Measurements from ENCODE around the gene TCEANC. TPM values are rescaled to one million over a fixed set of nuclear protein-coding genes. Genes with fewer than 3 reads are reported as not detected.
A peak's percentile ranks its signal among the peaks of the same experiment; 100 is the strongest.

The TCEANC gene
- polyA plus RNA-seq, 1 experiment = 1.1 TPM

GRCh38 chrX:13658602-13659001 lies 5.7 kb downstream of the TCEANC start:
- ChIA-PET CTCF (interaction anchor here (0.8 to 1.5 kb wide), 2 partner anchors 152 to 375 kb away, joined by 3 to 5 read pairs; no protein-coding TSS in a partner anchor), POLR2A (no interaction called here)
- Histone ChIP-seq H3K36me3 (ENCODE audit: control insufficient read depth, insufficient read depth, low read length) (no peaks in the 10 kb centered on the region), H3K27me3 (ENCODE audit: control insufficient read depth, insufficient read depth, low read length) (no peaks in the 10 kb centered on the region), H3K4me3 (ENCODE audit: low read depth, low read length) (no peak overlapping the region)
- peak; percentile 54 for TF ChIP-seq CTCF (IDR thresholded peaks at IDR 0.05; ENCODE audit: insufficient read depth, low read depth, low read length)
- no peak for DNase-seq (ENCODE audit: low read depth)

- CTCF ChIA-PET = interaction anchor here (0.8 to 1.6 kb wide), 3 partner anchors 90 to 374 kb away, joined by 3 to 6 read pairs (median 5); no protein-coding TSS in a partner anchor
- POLR2A ChIA-PET = no interaction called here
- no peak for DNase-seq (ENCODE audit: low read depth)
- Histone ChIP-seq H3K4me3 (ENCODE audit: low read depth, low read length) (no peak overlapping the region), H3K27me3 (ENCODE audit: control insufficient read depth, insufficient read depth, low read length) (no peaks in the 10 kb centered on the region), H3K36me3 (ENCODE audit: control insufficient read depth, insufficient read depth, low read length) (no peaks in the 10 kb centered on the region)
- TF ChIP-seq CTCF (IDR thresholded peaks at IDR 0.05; ENCODE audit: insufficient read depth, low read depth, low read length) = no peak
These were observed 6.1 kb downstream of the TCEANC start for GRCh38 chrX:13659063-13659462.

GRCh38 chrX:13661735-13662288 lies 8.9 kb downstream of the TCEANC start:
- ChIA-PET POLR2A (no interaction called here), CTCF (interaction anchor here (1.2 to 1.9 kb wide), 2 partner anchors 88 to 370 kb away, joined by 4 to 6 read pairs; no protein-coding TSS in a partner anchor)
- H3K27me3 ChIP-seq (ENCODE audit: control insufficient read depth, insufficient read depth, low read length) = no peaks in the 10 kb centered on the region
- TF ChIP-seq CTCF (IDR thresholded peaks at IDR 0.05; ENCODE audit: insufficient read depth, low read depth, low read length) = no peak
- peak overlapping the region; percentile 14; the same call in 1 of the 2 replicates for H3K4me3 ChIP-seq (ENCODE audit: low read depth, low read length)
- H3K36me3 ChIP-seq (ENCODE audit: control insufficient read depth, insufficient read depth, low read length) = no peaks in the 10 kb centered on the region
- DNase-seq (ENCODE audit: low read depth) = no peak

- POLR2A ChIA-PET = interaction anchor here (0.6 kb wide), 1 partner anchor 708 kb away, joined by 11 read pairs; no protein-coding TSS in a partner anchor
- CTCF ChIA-PET = interaction anchor here (1.2 to 1.9 kb wide), 2 partner anchors 87 to 370 kb away, joined by 4 to 6 read pairs; no protein-coding TSS in a partner anchor
- Histone ChIP-seq H3K27me3 (ENCODE audit: control insufficient read depth, insufficient read depth, low read length) (no peaks in the 10 kb centered on the region), H3K4me3 (ENCODE audit: low read depth, low read length) (peak overlapping the region; percentile 14; the same call in 1 of the 2 replicates), H3K36me3 (ENCODE audit: control insufficient read depth, insufficient read depth, low read length) (no peaks in the 10 kb centered on the region)
- TF ChIP-seq CTCF (IDR thresholded peaks at IDR 0.05; ENCODE audit: insufficient read depth, low read depth, low read length) = no peak
- peak; percentile 73 for DNase-seq (ENCODE audit: low read depth)
These were observed 9.4 kb downstream of the TCEANC start for GRCh38 chrX:13662355-13662791.

GRCh38 chrX:13664020-13664419 lies 11.1 kb downstream of the TCEANC start:
- Histone ChIP-seq H3K36me3 (ENCODE audit: control insufficient read depth, insufficient read depth, low read length) (no peaks in the 10 kb centered on the region), H3K27me3 (ENCODE audit: control insufficient read depth, insufficient read depth, low read length) (no peaks in the 10 kb centered on the region), H3K4me3 (ENCODE audit: low read depth, low read length) (no peak overlapping the region)
- CTCF ChIA-PET = interaction anchor here (0.8 kb wide), 1 partner anchor 366 kb away, joined by 3 read pairs; the partner anchor contains the start of gene GEMIN8
- POLR2A ChIA-PET = no interaction called here
- TF ChIP-seq CTCF (IDR thresholded peaks at IDR 0.05; ENCODE audit: insufficient read depth, low read depth, low read length) = no peak
- DNase-seq (ENCODE audit: low read depth) = no peak
